NK-92 treated with Interleukin-12 subunit alpha and Interleukin-12 subunit beta, amount 100 ng/mL, for 24 hours (cell line): Measurements from ENCODE around the gene ROS1.
"Not testable (repeated sequence)": the region's sequence is repeated elsewhere in the genome, so short reads cannot be mapped to it uniquely, and the experiment has no call there.

Experiments used
- DNase-seq: peaks from one replicate; lab custom pipeline; 2025; lab: John Stamatoyannopoulos, UW

ROS1 gene

DNA sequence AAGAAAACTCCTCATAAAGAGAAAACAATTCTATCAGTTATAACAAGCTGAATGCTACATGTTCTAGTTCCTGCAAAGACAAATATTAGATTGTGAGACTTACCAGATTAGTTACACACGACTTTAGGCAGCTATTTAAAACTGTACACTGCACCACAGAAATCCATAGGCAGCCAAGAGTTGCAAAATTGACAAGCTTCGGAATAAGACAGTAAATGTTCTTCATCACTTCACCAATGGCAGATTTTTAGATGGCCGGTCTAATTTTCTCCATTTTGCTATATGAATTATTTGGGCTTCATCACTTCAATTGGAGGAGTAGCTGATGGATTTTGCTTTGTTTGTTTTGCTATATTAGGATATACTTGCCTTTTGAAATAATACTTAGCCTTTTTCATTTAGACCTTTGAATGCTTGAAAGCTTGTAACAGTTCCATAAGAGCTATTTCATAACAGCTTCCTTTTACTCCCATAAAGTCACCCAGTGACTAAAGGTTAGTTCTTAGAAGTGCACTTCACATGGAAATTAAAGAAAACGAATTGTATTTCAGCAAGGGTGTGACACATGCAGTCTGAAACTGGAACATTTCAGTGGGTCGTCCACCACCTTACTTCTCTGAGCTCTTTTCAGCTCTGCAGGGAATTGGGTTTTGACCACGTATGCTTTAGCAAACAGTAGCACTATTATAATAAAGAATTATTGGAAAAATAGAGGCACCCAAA is at the start of gene ROS1:
TSS of gene ROS1 (minus strand) at position 512 of the 723 bp plus-strand sequence. CDS start at position 226, 286 bp downstream.
- DNase-seq = no peak

DNA sequence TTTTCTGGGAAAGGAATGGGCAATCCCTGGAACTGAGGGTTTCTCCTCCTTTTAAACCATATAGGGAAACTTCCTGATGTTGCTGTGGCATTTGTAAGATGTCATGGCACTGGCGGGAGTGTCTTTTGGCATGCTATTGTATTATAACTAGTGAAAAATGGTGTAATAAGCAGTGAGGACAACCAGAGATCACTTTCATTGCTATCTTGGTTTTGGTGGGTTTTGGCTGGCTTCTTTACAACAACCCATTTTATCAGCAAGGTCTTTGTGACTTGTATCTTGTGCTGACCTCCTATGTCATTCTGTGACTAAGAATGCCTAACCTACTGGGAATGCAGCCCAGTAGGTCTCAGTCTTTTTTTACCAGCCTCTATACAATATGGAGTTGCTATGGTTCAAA is 47.7 kb upstream of the ROS1 start:
- no peak for DNase-seq

DNA sequence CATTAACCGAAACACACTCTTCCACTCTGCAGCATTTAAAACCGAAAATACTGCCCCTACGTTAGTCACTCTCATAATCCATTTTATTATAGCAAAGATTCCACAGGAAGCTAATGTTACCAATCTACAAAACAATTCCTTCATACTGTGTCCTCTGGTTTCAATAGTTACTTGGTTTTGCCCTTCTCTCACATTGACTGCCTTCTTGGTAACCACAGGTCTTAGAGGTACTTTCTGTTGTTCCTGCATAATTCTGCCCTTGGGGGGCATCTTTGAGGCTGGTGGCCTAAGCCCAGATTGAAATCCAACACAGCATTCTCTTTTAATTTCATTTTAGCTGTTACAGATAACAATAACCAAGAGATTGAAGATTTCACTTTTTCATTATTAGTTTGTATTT is 46.9 kb upstream of the ROS1 start:
- no peak for DNase-seq

DNA sequence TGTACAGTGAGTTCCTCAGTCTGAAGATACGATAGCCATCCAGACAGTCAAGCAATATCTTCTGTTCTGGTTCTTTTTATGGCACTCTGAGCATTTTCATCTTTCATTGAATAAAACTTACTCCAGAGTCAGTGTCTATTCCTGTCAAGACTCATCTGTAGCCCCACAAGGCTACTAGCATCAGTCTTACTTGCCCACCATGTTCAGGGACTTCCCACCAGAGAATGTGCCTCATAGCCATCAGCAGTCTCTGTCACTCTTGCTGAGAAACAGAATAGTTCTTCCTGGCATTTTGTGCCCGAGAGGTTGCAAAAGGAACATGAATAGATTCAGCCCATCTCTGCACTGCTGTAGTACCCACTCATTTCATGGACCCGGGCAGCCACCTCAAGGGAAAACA is 44.0 kb upstream of the ROS1 start:
- no peak for DNase-seq

DNA sequence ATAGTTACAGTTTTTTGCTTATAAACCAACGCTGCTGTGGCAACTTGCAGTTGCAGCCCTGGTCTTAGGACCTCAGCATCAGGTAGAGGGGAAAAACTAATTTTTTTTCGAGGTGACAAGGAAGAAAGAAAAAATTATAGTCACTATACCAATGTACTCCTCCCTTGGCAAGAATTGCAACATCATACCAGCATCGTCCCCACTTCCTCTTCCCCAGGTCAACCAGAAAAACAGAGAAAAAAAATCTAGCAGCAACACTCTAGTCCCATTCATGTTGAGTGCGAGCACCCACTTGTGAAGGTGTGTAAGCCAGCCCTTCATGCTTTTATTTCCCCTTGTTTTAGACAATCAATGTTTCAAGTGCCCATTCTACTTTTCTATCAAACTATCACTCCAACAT is 43.6 kb upstream of the ROS1 start:
- peak; percentile 15 for DNase-seq

DNA sequence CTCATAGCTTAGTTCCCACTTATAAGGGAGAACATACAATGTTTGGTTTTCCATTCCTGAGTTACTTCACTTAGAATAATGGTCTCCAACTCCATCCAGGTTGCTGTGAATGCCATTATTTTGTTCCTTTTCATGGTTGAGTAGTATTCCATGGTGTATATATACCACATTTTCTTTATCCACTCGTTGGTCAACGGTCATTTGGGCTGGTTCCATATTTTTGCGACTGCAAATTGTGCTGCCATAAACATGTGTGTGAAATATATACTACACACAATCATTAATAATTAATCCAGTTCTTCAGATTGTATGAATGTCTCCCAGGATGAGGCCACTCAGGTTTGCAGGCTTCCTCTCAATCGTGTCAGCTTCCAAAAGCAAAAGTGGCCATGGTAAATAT is 42.8 kb upstream of the ROS1 start:
- not testable (repeated sequence) for DNase-seq

DNA sequence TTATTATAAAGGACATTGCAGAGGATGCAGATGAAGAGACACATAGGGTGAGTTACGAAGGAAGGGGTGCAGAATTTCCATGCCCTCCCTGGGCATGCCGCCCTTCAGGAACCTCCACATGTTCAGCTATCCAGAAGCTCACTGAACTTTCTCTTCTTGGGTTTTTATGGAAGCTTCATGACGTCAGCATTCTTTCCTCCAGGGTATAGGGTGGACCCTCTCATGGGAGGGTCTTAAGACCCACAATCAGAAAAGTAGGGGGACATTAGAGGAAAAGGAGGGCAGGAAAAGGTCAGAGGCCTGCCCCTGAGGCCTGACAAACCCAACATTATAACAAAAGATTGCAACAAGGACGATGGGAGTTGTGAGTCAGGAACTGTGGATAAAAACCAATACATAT is 42.1 kb upstream of the ROS1 start:
- no peak for DNase-seq

DNA sequence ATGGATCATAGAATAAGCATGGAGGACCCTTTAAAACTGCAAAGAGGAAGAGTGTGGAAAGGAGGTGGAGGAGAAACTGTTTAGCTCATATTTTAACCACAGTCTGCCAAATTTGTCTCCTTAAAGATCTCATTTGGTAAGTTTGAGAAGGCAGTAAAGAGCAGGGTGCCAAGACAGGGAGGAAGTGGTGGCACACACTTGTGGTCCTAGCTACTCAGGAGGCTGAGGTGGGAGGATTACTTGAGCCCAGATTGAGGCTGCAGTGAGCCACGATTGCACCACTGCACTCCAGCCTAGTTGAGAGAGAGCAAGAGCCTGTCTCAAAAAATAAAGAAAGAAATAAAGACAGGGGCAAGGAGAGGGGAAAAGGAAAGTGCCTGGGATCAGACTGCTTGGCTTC is 39.9 kb upstream of the ROS1 start:
- DNase-seq = peak; percentile 20

DNA sequence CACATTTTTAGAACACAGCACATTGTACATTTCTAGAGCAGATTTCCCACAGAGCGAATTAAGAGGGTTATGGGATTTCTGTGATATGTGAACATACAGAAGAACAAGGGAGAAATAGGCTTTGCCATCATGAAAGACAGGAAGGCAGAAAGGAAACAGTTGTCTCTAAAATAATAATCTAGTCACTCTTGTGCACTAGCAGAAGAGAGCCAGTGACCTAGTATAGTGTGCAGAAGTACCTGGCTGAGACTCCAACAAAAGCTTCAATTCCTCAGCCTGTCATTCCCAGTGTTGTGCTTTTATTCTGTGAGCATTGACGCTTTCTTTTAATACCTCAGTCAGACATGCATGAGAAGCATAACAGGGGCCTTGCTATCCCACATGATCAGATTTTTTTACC is 39.0 kb upstream of the ROS1 start:
- DNase-seq = no peak

DNA sequence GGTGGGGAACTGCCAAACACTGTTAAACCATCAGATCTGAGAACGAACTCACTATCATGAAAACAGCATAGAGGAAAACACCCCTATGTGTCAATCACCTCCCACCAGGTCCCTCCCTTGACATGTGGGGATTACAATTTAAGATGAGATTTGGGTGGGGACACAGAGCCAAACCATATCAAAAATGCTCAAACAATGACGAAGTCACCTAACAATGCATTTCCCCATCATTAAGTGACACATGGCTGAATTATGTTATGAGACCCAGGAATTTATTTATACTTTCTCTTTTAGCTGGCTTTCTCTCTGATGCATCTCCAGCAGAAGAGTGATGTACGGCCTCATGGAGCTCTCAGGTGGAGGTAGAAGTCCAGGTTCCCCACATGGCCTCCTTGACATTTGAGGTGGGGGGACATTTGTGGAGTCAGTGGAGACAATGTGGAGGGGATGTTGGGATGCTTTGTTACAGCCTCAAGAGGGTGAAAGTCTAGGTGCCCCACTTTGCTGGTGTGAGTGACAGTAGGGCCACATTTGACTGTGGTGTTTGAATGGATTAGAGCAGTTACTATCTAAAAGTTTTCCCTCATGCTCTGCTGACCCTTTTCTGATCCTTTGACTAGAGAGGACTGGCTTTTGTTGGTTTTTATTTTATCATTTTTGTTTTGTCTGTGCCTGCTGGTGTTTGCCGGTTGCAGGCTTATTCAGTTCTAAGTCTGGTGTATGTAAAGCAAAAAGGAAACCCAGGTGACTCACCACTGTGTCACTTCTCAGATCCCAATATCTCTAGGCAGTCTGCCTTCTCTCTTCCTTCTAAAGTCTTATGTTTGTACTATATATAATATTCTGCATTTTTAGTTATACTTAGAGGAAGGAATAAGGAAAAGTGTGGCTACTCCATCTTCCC is 38.3 kb upstream of the ROS1 start:
- no peak for DNase-seq

DNA sequence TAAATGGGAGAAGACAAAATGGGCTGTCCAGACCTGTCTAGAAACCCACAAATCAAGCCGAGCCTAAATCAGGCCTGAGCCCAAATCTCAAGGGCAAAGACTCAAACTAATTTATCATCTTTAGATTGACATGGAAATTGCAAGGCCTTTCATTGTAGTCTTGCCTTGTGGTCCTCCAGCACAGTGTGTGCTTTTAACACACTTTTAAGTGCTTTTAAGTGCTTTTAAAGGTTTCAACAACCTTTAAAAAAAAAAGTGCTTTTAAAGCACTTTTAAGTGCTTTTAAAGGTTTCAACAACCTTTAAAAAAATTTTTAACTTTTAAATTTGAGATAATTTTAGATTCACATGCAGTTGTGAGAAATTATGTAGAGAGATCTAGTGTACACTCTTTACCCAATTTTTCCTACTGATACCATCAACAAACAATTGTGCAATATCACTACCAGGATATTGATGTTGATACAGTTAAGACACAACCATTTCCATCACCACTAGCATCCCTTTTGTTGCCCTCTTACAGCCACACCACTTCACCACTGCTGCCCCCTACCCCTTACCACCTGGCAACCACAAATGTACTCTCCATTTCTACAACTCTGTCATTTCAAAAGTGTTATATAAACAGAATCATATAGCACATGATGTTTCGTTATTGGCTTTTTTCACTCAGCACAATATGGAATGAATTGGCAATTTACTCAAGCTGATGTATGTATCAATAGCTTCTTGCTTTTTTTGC is 33.6 kb upstream of the ROS1 start:
- no peak for DNase-seq

DNA sequence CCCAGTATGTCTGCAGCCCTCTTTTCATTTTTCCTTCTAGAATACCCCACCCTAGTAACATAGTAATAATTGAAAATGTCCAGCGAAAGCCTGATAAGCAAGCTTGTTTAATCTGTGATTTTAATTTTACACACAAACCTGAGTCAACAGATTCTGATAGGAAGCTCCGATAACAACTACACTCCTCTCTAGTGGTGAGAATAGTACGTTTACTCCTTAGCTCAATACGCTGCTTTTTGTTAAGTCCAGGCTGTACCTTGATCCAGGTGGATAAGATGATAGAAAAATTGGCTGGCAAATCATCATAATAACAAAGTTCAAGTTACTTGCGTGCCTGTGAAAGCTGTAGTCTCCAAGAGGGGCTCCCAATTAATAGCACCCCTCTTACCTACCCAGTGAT is 31.3 kb upstream of the ROS1 start:
- no peak for DNase-seq

DNA sequence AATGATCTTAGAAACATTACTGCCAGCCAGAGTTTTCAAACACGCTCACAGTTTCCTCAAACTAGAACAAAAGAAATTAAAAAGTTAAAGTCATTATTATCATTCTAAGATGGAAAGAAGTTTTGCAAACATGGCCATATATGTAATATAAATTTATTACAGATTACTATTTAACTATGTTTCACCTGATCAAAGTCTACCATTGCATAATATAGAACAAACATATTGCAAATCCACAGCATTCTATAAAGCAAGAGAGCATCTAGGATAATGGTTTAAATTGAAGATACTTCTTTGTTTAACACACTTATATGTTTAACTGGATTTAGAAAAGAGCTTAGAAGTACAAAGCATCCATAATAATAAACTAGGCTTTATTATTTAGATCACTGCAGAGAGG is 30.5 kb upstream of the ROS1 start:
- DNase-seq = no peak

DNA sequence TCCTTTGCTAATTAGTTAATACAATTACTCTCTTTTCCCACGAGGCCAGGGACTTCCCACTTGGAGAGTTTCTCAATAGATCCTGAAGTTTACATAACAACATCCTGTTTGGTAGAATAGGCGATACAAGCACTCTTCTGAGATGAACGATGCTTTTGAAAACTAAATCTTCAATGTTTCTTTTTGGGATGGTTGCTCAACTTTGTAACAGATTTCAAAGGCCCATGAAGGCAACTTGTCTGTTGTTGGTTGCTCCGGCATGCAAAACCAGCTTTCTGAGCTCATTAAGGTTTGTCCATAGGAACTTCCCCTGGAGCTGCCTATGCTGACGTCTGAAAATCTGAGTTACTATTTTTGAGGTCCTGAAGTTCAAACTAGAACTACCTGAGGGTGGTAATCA is 25.9 kb upstream of the ROS1 start:
- DNase-seq = no peak

DNA sequence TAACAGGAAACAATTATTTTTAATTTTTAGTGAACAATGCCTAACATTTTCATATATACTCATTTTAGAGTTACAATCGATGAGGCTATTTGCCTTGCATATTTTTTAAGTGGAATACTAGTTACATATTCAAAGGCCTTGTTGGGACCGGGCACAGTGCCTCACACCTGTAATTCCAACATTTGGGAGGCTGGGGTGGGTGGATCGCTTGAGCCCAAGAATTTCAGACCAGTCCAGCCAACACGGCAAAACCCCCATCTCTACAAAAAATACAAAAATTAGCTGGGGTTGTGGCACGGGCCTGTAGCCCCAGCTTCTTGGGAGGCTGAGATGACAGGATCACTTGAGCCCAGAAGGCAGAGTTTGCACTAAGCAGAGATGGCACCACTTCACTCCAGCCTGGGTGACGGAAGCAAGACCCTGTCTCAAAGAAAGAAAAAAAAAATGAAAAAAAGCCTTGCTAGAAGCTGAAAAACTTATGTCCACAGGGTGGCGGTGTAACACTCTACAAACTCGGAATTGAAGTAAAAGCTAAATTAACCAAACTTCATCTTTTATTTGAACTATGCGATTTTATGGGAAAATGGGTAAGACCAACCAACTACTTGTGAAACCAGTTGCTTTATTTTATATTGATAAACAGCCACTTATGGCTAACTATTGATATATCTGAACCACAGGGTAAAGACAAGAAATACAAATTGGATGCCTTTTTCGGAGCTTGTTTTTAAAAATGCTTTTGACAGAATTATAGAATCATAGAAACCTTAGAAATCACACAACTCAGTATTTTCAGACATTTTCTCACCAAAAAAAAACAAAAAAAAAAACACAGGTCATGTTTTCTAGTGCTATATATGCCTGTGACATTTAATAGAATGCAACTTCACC is 24.1 kb upstream of the ROS1 start:
- DNase-seq = no peak

DNA sequence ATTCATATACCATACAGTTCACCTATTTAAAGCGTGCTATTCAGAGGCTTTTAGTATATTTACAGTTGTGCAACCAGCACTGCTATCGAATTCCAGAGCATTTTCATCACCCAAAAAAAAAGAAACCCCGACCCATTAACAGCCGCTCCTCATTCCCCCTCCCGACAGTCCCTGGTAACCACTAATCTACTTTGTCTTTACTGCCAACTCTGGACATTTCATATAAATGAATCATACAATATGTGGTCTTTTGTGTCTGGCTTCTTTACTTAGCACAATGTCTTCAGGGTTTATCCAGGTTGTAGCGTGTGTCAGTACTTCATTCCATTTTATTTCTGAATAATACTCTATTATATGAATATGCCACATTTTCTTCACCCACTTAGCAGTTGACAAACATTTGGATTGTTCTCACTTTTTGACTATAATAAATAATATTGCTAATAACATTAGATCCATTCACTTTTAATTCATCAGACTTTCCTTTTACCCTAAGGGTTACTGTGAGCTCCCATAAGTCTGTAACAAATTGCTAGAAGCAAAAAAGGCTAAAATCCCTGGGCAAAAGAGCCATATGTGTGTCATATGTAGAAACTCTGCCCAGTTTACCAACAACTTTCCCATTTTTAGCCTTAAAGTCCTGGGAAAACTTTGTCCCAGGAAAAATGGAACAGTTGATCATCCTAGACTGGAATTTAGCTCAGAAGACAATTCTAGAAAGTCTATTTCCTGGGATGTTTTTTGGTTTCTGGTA is 23.2 kb upstream of the ROS1 start:
- DNase-seq = no peak

DNA sequence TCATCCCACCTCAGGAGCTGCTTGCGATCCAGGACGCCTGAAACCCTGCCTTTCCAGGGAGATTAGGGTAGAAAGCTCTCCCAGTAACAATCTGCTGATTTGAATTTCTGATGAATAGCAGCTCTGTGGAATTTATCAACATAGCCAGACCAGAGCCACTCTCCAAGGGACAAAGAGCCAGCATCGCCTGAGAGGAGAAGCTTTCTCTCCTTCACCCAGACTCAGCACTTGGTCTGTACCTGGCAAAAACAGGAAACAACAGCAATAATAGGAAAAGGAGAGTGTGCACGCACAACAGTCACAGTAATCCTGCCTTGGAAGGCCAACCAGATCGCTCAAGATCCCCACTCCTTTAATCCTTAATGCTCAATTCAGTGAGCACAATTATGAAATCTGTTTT is 22.3 kb upstream of the ROS1 start:
- DNase-seq = no peak

DNA sequence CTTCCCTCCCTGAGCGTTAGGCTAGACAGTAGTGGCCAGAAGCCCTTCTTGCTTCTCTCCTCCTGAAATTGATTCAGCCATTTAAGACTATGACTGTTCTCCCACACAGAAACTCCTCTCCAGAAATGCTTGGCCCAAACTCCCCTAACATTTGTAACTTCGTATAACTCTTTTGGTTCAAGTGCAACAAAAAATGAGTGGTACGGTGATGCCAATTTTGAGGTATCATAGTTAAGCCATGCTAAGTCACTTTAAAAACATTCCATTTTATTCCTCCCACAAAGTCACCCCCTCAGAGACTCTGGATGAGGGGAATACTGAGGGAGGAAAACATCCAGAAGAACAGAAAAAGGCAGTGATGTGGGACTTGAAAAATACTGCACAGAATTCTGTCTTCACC is 21.1 kb upstream of the ROS1 start:
- no peak for DNase-seq

DNA sequence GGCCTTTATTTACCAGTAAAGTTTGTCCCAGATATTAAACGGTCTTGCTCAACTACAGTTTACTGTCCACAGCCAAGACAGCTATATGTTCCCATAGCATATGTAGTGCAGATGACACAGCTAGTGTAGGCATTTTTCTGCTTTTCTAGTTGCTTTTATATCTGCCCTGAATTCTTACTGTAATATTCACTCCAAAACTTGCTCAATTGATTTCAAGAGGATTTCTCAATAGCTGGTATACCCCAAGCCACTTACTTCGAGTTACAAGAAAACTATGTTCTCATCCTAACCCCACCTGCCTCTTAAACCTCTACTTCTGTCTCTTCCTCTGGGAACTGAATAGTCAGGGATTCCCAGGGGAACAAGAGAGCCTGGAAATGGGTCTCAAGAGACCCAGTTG is 18.9 kb upstream of the ROS1 start:
- DNase-seq = no peak

DNA sequence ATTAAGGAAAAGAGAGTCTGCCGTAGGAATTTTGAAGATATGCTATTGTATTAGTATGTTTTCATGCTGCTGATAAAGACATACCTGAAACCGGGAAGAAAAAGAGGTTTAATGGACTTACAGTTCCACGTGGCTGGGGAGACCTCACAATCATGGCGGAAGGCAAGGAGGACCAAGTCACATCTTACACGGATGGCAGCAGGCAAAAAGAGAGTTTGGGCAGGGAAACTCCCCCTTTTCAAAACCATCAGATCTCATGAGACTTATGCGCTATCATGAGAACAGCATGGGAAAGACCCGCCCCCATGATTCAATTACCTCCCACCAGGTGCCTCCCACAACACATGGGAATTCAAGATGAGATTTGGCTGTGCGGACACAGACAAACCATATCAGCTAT is 16.6 kb upstream of the ROS1 start:
- DNase-seq = not testable (repeated sequence)

DNA sequence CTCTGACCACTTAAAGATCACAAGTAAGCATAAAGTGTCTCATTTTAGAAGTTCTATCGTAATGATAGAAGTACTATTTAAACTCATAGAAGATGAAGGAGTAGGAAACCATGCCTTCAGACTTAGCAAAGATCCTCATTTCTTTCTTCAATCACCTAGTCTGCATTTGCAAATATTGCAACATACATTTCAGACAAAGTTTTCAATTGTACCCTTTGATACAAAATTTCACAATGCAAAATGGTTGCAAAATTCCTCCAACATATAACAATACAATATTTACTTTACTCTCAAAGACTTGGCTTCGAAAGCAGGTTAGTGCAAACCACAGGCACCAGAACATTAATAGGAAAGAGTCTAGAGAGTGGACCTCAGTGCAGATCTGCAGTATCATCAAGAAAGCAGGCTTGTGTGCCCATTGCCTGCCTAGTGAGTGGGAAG is 16.1 kb upstream of the ROS1 start:
- DNase-seq = no peak
